A549 (cell line): ENCODE data around the gene ROS1. TPM values are rescaled to one million over a fixed set of nuclear protein-coding genes. Genes with fewer than 3 reads are reported as not detected.

ENCODE experiments used
- ATAC-seq, 2 experiments: fragments of 200-7000 bp in 1 of 2; fragments of >200 bp in 1 of 2; cut with Nextera tagmentation in 1 of 2; cut with Tn5 transposase in 1 of 2; 3 replicates each; pipeline versions ENCODE4 v1.8.0 to v1.9.1; 2018 to 2020; ENCODE audit warnings: mild to moderate bottlenecking in 1 of 2, moderate library complexity in 1 of 2
- CTCF ChIA-PET: fragments of 300-600 bp; sonication (Branson Sonifier 250); formaldehyde crosslinking; extraction: SDS; loops from one replicate; lab custom pipeline; 2021; ENCODE audit warnings: antibody characterized with exemption, inconsistent platforms; lab: Yijun Ruan, JAX
- POLR2A ChIA-PET: fragments of 350-600 bp; formaldehyde crosslinking; extraction: SDS; loops from one replicate; lab custom pipeline; 2021; ENCODE audit warnings: antibody characterized with exemption, inconsistent platforms; lab: Yijun Ruan, JAX
- DNase-seq, 2 experiments: peaks; one replicate each; pipeline versions ENCODE4 v3.0.0 to v3.0.0-alpha.2; 2011 to 2016; ENCODE audit warnings: low read depth in 1 of 2, low spot score in 1 of 2
- FAIRE-seq: peaks from 2 replicates; lab custom pipeline; 2011; peaks lifted over from hg19 to GRCh38; lab: Jason Lieb, UNC
- H3K27ac ChIP-seq, 2 experiments: fragments of >200 bp; sonication (Bioruptor Twin); formaldehyde crosslinking; 3 replicates each; pipeline ENCODE4 v1.5.1; 2016 to 2017
- H3K4me1 ChIP-seq: fragments of >200 bp; sonication (Bioruptor Twin); formaldehyde crosslinking; 3 replicates; pipeline ENCODE4 v1.6.1; 2016
- H3K4me2 ChIP-seq: fragments of >200 bp; sonication (Bioruptor Twin); formaldehyde crosslinking; 3 replicates; pipeline ENCODE4 v1.6.1; 2016
- H3K4me3 ChIP-seq: fragments of >200 bp; sonication (Bioruptor Twin); formaldehyde crosslinking; 3 replicates; pipeline ENCODE4 v1.5.1; 2016
- H3K9me3 ChIP-seq: fragments of >200 bp; sonication (Bioruptor Twin); formaldehyde crosslinking; 3 replicates; pipeline ENCODE4 v1.6.1; 2016
- CBX2 ChIP-seq: fragments of 200-600 bp; sonication (generic); IDR thresholded peaks from 2 replicates; pipeline ENCODE4 v1.6.1; 2016; ENCODE audit warnings: low read depth, mild to moderate bottlenecking, borderline replicate concordance
- CHD4 ChIP-seq: fragments of 200-600 bp; sonication (generic); IDR thresholded peaks from 2 replicates; pipeline ENCODE4 v1.6.1; 2016; ENCODE audit warnings: antibody characterized with exemption, mild to moderate bottlenecking, borderline replicate concordance
- EHMT2 ChIP-seq: fragments of 200-600 bp; sonication (generic); IDR thresholded peaks from 2 replicates; pipeline ENCODE4 v1.6.1; 2016; ENCODE audit warnings: antibody characterized with exemption, low read depth, mild to moderate bottlenecking, moderate library complexity
- ELK1 ChIP-seq: fragments of 150-350 bp; IDR thresholded peaks from 2 replicates; pipeline ENCODE4 v1.6.1; 2014; ENCODE audit warnings: low read depth, mild to moderate bottlenecking, low read length
- EP300 ChIP-seq, 2 experiments: fragments of >200 bp; sonication (Bioruptor Twin); formaldehyde crosslinking; IDR thresholded peaks; 2 replicates in 1 of 2; 3 replicates in 1 of 2; pipeline ENCODE4 v1.6.1; 2016 to 2017
- ESRRA ChIP-seq: fragments of 150-350 bp; IDR thresholded peaks from 2 replicates; pipeline ENCODE4 v1.6.1; 2014; ENCODE audit warnings: mild to moderate bottlenecking, low read length, borderline replicate concordance
- FOSL2 ChIP-seq, 2 experiments: fragments of 450-650 bp in 1 of 2; fragments of >200 bp in 1 of 2; sonication (Bioruptor Twin) in 1 of 2; formaldehyde crosslinking; IDR thresholded peaks; 2 replicates each; pipeline versions ENCODE4 v1.5.0 to v1.6.1; 2016 to 2020; ENCODE audit warnings: mild to moderate bottlenecking in 1 of 2, moderate library complexity in 1 of 2
- HEYL ChIP-seq: fragments of 250-450 bp; sonication (Bioruptor Pico); IDR thresholded peaks from 2 replicates; pipeline ENCODE4 v1.8.0; 2021; ENCODE audit warnings: mild to moderate bottlenecking, moderate library complexity
- HOXB13 ChIP-seq: fragments of 250-450 bp; sonication (Bioruptor Pico); IDR thresholded peaks from 2 replicates; pipeline ENCODE4 v1.5.0; 2020; ENCODE audit warnings: low read depth, mild to moderate bottlenecking, moderate library complexity
- HOXB5 ChIP-seq: fragments of 250-450 bp; sonication (Bioruptor Pico); IDR thresholded peaks from 2 replicates; pipeline ENCODE4 v1.5.0; 2020; ENCODE audit warnings: mild to moderate bottlenecking, moderate library complexity
- KDM1A ChIP-seq: fragments of 200-600 bp; sonication (generic); IDR thresholded peaks from 2 replicates; pipeline ENCODE4 v1.6.1; 2016; ENCODE audit warnings: low read depth, mild to moderate bottlenecking
- MAFK ChIP-seq: fragments of 450-650 bp; IDR thresholded peaks from 2 replicates; pipeline ENCODE4 v1.6.1; 2014; ENCODE audit not compliant: partially characterized antibody
- NFE2L2 ChIP-seq: fragments of 150-350 bp; conservative IDR thresholded peaks from 2 replicates; pipeline ENCODE4 v1.6.1; 2014; ENCODE audit warnings: low read length
- POLR2AphosphoS2 ChIP-seq: conservative IDR thresholded peaks from 2 replicates; pipeline ENCODE4 v1.6.1; 2012; ENCODE audit warnings: low read length, improper control_type of control experiment, inconsistent platforms
- RAD21 ChIP-seq, 2 experiments: fragments of >200 bp in 1 of 2; sonication (Bioruptor Twin) in 1 of 2; formaldehyde crosslinking in 1 of 2; IDR thresholded peaks in 1 of 2; conservative IDR thresholded peaks in 1 of 2; 2 replicates in 1 of 2; 3 replicates in 1 of 2; pipeline ENCODE4 v1.6.1; 2012 to 2018; ENCODE audit warnings: inconsistent platforms in 1 of 2
- RARB ChIP-seq: fragments of 250-450 bp; sonication (Bioruptor Pico); IDR thresholded peaks from 2 replicates; pipeline ENCODE4 v1.8.0; 2021; ENCODE audit warnings: mild to moderate bottlenecking, moderate library complexity
- RFX5 ChIP-seq: fragments of 450-650 bp; IDR thresholded peaks from 2 replicates; pipeline ENCODE4 v1.7.1; 2014; ENCODE audit warnings: antibody characterized with exemption, mild to moderate bottlenecking, moderate library complexity
- SMC3 ChIP-seq: fragments of >200 bp; sonication (Bioruptor Twin); formaldehyde crosslinking; IDR thresholded peaks from 3 replicates; pipeline ENCODE4 v1.6.1; 2018; ENCODE audit warnings: inconsistent platforms
- SREBF2 ChIP-seq: fragments of 450-650 bp; IDR thresholded peaks from 2 replicates; pipeline ENCODE4 v1.6.1; 2014; ENCODE audit warnings: mild to moderate bottlenecking, moderate library complexity
- ZFP36 ChIP-seq: fragments of 450-650 bp; IDR thresholded peaks from 2 replicates; pipeline ENCODE4 v1.6.1; 2014; ENCODE audit warnings: borderline replicate concordance; ENCODE audit not compliant: partially characterized antibody
- ZNF302 ChIP-seq: fragments of 250-450 bp; sonication (Bioruptor Pico); IDR thresholded peaks from 2 replicates; pipeline ENCODE4 v1.9.0; 2021; ENCODE audit warnings: inconsistent platforms, mild to moderate bottlenecking, moderate library complexity
- ZSCAN20 ChIP-seq: fragments of 250-450 bp; sonication (Bioruptor Pico); IDR thresholded peaks from 2 replicates; pipeline ENCODE4 v1.8.0; 2022; ENCODE audit warnings: mild to moderate bottlenecking, moderate library complexity
- WGBS: methylation state at CpG from one replicate; pipeline ENCODE4 v1.1.6; 2017; ENCODE audit errors: missing lambda C conversion rate; 5-methylcytosine and 5-hydroxymethylcytosine counted together
- polyA plus RNA-seq, 4 experiments: library from polyadenylated mRNA; depleted of rRNA in 3 of 4; stranded (reverse); fragments of >200 nt; fragmentation: RNase III in 1 of 4; extraction: RNeasy Plus Mini Kit Qiagen cat#74134 plus additional on column Dnase treatment in 1 of 4; gene quantifications; 2 replicates in 3 of 4; 3 replicates in 1 of 4; pipeline ENCODE4 v1.2.3, GENCODE V29; 2011 to 2017
- TF ChIP-seq, protein P1 (sequence below): fragments of 450-650 bp; IDR thresholded peaks from 2 replicates; pipeline ENCODE4 v1.6.1; 2014; ENCODE audit warnings: antibody characterized with exemption
- TF ChIP-seq, protein P2 (sequence below): fragments of 250-450 bp; sonication (Bioruptor Pico); IDR thresholded peaks from 2 replicates; pipeline ENCODE4 v1.5.0; 2020; ENCODE audit warnings: low read depth, mild to moderate bottlenecking, moderate library complexity
- TF ChIP-seq, protein P3 (sequence below): fragments of >200 bp; sonication (Bioruptor Twin); formaldehyde crosslinking; IDR thresholded peaks from 3 replicates; pipeline ENCODE4 v1.5.1; 2016

The ROS1 gene
- polyA plus RNA-seq, 2 of the 4 experiments (the other 2 are of a cell fraction) = 0.17 to 0.18 TPM

DNA sequence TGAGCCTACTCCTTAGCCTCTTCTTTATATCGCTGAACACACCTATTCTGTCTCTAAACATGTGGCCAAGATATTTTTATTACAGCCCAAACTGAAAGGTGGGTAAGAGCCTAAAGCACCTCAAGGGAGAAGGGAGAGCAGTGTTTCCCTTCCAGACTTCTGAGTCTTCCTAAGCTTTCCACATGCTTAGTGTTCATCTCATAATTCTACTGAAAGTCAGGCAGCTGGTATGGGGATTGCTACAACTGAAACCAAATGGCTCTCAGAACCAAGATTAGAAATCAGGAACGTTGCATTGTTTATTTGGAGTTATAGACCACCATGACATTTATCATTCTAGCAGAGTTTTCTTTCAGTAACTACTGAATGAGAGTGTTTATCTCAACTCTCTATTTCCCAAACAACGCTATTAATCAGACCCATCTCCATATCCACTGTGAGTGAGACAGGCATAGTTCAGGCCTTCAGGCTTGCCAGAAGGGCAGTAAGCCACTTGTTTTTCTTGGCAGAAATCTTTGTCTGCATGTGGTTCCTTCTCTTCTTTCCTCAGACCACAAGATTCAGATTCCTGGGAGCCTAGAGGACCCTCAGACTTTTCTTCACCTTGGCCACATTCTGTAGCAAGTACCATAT is 137.5 kb downstream of the ROS1 start:
- Histone ChIP-seq H3K4me2 (no peak overlapping the region), H3K4me3 (no peak overlapping the region), H3K27ac (no peak overlapping the region), H3K9me3 (no peaks in the 10 kb centered on the region)
- WGBS = 51% methylated on average over 3 of the region's 3 CpGs
- ATAC-seq (no peak), DNase-seq (no peak), FAIRE-seq (no peak)
- ChIA-PET POLR2A (no interaction called here), CTCF (no interaction called here)
- TF ChIP-seq ZNF302 (CRISPR knock-in tag) (no peak), MAFK (no peak), ZSCAN20 (CRISPR knock-in tag) (no peak), ESRRA (no peak), EHMT2 (no peak), RFX5 (no peak), NFE2L2 (no peak), SMC3 (no peak), ZFP36 (no peak), CHD4 (no peak), HEYL (CRISPR knock-in tag) (no peak), KDM1A (no peak), HOXB5 (CRISPR knock-in tag) (no peak), ELK1 (no peak), POLR2AphosphoS2 (no peak), EP300 (IDR thresholded peaks at IDR 0.05) (no peak), CBX2 (no peak), FOSL2 (IDR thresholded peaks at IDR 0.05) (no peak), FOSL2 (CRISPR knock-in tag; IDR thresholded peaks at IDR 0.05) (no peak)
- TF ChIP-seq, protein P1, sequence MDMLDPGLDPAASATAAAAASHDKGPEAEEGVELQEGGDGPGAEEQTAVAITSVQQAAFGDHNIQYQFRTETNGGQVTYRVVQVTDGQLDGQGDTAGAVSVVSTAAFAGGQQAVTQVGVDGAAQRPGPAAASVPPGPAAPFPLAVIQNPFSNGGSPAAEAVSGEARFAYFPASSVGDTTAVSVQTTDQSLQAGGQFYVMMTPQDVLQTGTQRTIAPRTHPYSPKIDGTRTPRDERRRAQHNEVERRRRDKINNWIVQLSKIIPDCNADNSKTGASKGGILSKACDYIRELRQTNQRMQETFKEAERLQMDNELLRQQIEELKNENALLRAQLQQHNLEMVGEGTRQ = no peak
- TF ChIP-seq, protein P2, sequence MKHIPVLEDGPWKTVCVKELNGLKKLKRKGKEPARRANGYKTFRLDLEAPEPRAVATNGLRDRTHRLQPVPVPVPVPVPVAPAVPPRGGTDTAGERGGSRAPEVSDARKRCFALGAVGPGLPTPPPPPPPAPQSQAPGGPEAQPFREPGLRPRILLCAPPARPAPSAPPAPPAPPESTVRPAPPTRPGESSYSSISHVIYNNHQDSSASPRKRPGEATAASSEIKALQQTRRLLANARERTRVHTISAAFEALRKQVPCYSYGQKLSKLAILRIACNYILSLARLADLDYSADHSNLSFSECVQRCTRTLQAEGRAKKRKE (CRISPR knock-in tag) = no peak
- TF ChIP-seq, all 56 proteins: peak for 0
- no peaks in the 10 kb centered on the region for H3K4me1 ChIP-seq

GRCh38 chr6:117280922-117281321 is 144.8 kb downstream of the ROS1 start:
- POLR2A ChIA-PET = no interaction called here
- no peak overlapping the region for H3K4me3 ChIP-seq
- 7% methylated on average over 3 of the region's 3 CpGs for WGBS
- ATAC-seq (peak; percentile 66 to 74; a peak in 5 of 6 replicates), DNase-seq (no peak), FAIRE-seq (no peak)
- H3K9me3 ChIP-seq = no peaks in the 10 kb centered on the region
- no peaks in the 10 kb centered on the region for H3K4me1 ChIP-seq
- CTCF ChIA-PET = interaction anchor here (0.6 to 1.2 kb wide), 2 partner anchors 14 to 405 kb away, joined by 3 read pairs; no protein-coding TSS in a partner anchor
- no peak overlapping the region for H3K27ac ChIP-seq
- TF ChIP-seq RAD21 (conservative IDR thresholded peaks at IDR 0.05 in 1 of 2, IDR thresholded peaks at IDR 0.05 in 1 of 2) (peak in 1 of 2 experiments; percentile 25; a peak in 1 of 5 replicates), RARB (no peak), SREBF2 (no peak), ZSCAN20 (CRISPR knock-in tag) (no peak), HOXB13 (no peak)
- TF ChIP-seq, protein P3, sequence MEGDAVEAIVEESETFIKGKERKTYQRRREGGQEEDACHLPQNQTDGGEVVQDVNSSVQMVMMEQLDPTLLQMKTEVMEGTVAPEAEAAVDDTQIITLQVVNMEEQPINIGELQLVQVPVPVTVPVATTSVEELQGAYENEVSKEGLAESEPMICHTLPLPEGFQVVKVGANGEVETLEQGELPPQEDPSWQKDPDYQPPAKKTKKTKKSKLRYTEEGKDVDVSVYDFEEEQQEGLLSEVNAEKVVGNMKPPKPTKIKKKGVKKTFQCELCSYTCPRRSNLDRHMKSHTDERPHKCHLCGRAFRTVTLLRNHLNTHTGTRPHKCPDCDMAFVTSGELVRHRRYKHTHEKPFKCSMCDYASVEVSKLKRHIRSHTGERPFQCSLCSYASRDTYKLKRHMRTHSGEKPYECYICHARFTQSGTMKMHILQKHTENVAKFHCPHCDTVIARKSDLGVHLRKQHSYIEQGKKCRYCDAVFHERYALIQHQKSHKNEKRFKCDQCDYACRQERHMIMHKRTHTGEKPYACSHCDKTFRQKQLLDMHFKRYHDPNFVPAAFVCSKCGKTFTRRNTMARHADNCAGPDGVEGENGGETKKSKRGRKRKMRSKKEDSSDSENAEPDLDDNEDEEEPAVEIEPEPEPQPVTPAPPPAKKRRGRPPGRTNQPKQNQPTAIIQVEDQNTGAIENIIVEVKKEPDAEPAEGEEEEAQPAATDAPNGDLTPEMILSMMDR = peak; percentile 25; the same call in 2 of the 3 replicates
- no peak overlapping the region for H3K4me2 ChIP-seq
